HG02973 (cell line): ENCODE data around the gene KRT15.

Experiments used
- ATAC-seq: cut with Tn5 transposase; IDR thresholded peaks from one replicate; pipeline ENCODE4 v1.9.1; 2021; ENCODE audit warnings: moderate library complexity; ENCODE audit not compliant: unreplicated experiment

The KRT15 gene

DNA sequence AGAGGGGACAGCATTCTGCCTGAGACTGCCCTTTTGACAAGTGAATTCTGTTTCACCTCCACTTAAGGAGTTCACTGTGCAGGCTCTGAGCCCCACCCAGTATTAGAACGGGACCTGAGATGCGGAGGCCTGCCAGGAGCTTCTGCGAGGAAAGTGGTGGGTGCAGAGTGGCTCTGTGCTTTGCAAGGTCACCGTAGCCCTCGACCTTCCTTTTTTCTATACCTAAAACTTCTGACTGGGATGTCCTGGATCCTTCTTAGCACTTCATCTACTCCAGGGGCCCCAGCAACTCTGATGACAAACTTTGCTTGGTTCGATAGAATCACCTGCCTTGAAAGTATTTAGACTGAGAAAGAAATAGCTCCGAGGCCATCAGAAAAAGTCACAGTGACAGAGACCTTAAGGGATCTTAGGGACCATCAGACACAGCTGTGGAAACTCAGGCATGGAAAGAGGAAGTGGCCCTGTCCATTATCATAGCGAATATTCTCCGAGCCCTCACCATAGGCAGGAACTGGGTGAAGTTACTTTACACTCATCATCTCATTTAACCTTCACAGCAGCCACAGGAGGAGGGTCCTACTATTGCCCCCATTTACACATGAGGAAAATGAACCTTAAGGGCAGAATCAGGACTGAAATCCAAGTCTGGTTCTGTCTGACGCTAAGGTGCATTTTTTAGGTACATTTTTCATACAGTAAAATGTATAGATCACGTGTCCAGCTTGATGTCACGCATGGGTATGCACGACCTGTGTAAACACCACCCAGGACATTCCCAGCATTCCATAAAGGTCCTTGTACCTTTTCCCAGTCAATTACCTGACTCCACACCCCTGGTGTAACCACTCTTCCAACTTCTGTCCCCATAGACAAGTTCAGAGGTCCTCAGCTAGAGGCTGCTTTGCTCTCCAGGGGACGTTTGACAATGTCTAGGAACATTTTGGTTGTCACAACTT is 12.6 kb downstream of the KRT15 start:
- no peak for ATAC-seq

DNA sequence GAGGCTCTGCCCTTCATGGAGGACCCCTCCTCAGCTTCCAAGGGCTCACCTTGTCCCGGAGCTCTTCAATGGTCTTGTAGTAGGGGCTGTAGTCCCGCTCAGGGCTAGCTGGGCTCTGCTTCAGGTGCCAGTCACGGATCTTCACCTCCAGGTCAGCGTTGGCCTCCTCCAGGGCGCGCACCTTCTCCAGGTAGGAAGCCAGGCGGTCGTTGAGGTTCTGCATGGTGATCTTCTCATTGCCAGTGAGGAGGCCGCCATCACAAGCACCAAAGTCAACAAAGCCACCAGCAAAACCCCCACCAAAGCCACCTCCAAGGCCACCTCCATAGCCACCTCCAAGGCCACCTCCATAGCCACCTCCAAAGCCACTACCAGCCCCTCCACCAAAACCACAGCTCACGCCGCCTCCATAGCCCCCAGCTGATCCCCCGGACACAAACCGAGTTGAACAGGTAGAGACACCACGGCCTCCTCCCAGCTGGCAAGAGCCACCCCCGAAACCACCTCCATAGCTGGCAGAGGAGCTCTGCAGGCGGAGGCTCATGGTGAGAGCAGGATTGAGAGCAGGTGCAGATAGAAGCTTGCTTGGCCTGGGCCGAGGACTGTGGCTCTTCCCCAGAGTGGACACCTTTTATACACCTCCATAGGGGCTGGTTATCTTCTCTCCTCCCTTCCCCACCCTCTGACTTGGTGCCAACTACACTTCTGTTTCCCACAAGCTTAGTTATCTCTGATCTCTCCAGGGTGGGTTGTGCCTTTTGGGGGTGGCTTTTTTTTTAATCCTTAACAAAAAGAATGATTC is 13.5 kb downstream of the KRT15 start, which contains the start of gene KRT13:
Gene KRT13 (minus strand): TSS at position 606 of the 802 bp plus-strand sequence. CDS start 62 bp downstream, at position 544.
- ATAC-seq = no peak

DNA sequence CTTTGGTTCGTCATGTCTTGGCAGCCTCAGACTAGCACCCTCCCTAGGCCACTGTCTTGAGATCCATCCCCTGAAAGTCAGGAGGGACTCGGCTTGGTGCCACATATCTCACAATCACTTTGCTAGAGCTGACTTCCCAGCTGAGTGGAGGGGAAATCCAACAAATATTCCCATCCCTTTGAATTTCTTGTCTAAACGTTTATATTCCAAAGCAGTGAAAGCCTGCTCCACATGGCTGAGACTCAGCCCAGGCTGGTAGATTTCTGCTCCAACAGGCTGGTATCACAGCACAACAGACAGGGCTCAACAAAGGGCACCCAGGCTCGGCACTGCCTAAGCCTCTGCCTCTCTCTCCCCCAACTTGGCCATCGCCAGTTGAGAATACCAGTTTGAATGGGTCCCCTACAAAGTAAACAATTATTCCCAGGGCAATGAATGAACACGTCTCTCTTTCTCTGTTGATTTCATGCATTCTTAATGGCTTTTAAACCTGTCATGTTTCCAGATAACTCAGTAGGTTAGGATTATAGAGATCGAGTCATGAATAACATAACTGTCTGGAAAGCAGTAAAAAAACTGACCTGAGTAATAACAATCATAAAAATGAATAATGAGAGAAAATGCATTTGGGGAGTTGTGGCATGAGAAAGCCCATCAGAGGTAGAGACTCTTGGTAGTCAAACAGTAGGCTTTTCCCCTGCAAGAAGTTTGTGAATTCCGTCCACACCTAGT is 14.3 kb downstream of the KRT15 start:
- ATAC-seq = no peak

DNA sequence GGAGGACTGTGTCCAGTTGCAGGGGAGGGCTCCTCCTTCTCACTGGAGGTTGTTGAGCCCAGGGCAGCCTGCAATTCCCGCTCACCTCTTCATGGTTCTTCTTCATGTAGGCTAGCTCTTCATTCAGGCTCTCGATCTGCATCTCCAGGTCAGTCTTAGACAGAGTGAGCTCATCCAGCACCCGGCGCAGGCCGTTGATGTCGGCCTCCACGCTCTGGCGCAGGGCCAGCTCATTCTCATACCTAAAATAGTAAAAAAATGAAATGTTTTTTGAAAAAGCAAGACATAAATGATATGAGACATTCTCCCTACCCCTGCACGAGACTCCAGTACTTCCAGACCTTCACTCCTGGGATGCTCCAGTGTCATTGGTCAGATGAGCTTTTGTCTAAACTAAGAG is 15.5 kb downstream of the KRT15 start:
- no peak for ATAC-seq

DNA sequence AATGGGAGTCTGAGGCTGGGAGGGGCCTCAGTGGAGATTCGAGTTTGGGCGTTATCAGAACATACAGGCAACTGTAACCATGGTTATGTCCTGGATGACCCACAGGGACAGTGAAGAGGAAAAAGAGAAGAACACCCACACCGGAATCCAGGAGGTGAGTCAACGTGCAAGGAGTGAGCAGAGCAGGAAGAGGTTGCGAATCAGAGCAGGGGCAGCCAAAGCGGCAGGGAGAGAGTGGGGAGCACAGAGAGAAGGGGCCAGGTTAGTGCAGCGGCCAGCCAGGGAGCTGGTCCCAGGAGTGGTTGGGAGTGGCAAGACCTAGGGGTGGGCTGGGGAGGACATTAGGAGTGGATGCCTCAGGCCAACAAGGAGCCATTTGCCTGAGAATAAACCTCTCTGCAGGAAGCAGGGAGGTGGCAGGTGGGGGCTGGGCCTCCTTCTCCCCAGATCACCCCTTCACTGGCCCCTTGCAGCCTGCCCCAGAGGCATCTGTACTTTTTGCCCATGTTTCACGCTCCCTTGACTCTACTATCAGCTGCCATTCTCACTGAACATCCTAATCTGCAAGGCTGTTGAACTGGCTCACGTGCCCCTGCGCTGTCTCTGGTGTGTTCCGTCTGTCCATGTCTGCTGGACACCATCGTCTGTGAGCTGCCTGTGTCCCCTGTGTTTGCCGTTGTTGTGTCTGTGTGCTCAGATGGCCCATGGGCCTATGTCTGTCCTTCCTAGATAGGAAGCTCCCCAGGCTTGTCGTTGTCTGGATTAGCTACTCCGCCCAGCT is 18.4 kb downstream of the KRT15 start:
- ATAC-seq = no peak

DNA sequence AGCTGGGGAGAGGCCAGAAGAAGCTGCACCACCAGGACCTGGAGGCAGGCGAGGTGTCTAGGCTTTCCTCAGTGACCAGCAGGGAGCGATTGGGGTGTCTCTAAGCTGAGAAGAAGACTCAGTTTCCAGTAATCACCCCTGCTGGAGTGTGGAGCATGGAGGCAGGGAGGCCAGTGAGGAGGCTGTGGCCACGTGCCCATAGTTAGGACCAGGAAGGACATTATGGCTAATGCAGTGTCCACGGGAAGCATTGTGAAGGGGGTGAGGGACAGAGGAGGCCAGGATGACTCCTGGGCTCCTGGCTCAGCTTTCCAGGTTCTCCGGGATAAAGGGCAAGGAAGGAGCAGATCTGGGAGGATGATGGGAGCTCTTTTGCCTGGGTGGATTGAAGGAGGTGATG is 19.0 kb downstream of the KRT15 start:
- no peak for ATAC-seq

DNA sequence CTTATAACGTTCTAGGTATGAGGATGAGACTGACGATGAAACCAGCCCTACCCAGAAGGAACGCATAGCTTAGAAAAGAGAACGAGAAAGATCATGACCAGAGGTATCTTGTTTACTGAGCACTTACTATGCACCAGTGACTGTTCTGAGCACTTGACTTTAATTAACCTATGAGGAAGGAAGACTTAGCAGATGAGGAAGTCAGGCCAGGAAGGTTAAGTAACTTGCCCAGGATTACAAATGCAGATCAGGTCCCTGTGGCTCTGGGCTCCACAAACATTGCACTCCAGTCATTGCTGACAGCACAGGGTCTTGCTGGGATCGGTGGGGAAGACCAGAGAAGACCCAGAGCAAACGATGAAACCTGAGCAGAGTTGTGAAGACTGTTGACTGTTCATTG is 20.4 kb downstream of the KRT15 start:
- no peak for ATAC-seq

DNA sequence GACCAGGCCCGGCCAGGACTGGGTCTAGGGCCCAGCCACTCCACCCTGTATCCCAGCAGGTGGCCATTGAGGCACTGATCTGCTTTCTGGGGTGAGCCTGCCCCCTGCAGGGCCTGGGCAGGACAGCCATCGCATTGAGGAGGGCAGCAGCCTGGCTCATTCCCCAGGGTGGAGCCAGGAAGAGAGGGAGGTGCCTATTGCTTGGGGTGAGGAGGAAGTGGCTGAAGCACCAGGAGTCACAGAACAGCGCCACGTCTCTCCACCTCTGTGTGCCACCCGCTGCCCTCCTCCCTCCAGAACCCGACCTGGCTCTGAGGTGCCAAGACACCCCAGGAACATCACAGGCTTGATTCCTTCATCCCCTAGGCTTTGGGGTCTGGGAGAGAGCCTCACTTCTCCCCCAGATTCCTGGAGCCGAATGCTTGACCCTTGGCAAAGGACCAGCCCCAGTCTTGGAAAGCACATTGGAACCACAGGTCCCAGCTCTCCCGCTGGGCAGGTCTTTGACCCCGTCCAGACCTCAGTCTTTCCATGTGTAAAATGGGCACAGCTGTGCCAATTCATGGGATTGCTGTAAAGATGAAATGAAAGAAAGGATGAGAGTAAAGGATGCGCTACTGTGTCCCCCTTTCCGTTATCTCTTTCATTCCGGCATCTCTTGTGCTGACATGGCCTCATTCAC is 21.7 kb downstream of the KRT15 start:
- no peak for ATAC-seq

DNA sequence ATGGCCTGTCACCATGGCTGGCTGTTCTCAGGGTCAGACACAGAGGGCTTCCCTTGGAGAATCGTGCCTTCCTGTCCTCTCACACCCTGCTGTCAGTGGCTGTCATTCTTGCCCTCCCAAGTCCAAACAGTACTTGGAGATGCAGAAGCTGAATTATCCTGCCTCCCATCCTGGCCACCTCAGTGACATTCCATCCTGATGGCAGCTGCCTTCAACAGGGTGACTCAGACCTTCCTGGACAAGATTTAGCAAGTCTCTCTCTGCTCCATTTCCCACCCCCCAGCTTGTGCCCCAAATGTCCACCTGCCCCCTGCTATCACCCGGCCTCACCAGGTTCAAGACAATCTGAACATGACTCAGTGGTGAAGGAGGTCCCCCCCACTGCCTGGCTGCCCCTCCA is 24.2 kb downstream of the KRT15 start:
- no peak for ATAC-seq

DNA sequence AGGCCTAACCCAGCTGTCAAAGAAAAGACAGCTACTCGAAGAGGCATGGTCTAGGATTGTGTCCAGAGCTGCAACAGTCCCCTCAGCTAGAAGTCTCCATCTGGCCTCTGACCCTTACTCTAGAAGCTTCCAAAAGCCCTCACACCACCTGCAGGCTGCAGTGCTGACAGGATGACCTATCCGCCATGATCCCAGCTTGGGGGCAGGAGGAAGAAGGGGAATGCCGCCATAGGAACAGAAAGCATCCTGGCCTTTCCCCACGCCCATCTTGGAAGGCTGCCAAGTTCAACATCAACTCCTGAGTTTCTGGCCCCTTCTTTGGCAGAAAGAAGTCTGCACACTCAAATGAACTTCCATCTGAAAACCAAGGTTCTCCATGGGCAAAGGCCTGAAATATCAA is 25.9 kb downstream of the KRT15 start:
- ATAC-seq = no peak

DNA sequence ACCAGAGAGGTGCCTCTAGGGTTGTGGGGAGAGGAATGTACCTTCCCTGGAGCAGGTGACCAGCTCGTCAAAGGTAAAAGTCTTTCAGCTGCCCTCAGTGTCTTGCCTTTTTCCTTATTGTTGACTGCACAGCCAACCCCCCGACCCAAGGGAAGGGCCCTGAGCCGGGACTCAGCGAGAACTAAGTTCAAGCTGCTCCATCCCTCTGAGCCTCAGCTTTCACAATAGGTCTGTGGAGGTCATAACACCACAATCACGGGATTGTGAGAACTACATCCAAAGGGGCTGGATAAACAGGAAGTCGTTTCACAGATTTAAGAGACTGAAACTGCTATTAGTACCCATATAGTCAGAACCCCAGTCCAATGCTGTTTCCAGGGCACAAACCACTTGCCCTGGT is 26.3 kb downstream of the KRT15 start:
- ATAC-seq = no peak

DNA sequence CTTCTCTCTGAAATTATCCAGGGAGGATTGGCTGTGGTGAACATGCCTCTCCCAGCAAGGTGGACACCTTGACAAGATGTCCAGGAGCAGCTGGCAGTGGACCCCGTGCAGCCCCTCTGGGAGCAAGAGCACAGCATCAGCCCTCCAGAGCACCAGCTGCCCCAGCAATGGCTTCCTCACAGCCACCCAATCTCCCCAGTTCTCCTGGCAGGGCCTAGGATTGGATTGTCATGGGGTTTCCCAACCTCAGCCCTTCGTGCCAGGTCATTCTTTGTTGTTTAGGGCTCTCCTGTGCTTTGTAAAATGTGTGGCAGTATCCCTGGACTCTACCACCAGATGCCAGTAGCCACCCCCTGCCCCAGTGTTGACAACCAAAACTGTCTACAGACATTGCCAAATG is 27.2 kb downstream of the KRT15 start:
- ATAC-seq = no peak

DNA sequence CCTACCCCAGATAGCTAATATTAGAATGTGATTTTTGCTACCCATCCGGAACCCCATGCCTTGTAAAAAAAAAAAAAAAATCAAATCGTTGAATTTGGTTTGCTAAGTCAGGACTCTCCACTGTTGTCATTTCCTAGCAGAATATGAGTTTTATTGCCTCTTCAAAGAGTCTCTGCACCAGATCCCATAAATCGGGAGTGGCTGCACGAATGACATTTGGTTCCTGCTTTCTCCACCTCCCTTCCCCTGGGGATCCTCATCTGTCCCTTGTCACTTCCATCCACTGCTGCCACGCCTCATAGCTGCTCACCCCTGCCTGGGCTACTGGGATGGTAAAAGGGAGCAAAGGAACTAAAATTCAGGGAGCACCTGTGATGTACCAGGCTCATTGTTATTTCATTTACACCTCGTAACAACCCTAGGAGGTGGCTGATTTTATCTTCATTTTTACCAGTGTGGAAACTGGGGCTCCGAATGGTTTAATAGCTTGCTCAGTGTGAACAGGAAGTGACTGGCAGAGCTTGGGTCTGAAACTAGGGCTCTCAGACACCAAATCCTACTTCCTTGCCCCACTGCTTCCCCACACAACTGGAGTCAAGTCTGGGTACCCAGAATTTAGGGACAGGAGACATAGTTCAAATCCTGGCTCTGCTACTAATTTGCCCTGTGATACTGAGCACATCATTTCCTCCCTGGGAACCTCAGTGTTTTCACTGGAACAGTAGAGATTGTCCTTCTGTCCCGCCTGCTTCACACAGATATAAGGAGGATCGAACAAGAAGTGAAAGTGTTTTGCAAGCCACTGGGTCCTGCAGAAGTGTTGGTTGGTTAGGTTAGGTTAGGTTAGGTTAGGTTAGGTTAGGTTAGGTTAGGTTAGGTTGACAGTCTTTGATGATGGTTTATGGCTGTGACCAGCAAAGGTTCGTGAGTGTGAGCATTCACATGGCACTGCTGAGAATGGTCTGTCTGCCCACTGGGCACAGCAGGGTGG is 28.4 kb downstream of the KRT15 start:
- ATAC-seq = no peak

DNA sequence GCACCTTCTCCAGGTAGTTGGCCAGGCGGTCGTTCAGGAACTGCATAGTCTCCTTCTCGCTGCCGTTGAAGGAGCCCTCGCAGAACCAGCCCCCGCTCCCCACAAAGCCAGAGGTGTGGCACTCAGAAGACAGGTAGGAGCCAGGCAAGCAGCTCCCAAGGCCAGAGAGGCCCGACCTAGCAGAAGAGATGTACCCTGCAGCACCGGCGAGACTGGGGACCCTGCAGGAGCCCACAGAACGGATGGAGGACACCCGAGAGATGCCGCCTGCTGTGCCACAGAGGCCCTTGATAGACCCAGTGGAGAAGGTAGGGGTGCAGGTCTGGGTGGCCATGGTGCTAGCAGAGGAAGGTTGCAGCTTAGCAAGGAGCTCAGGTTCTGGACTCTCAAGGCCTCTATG is 29.2 kb downstream of the KRT15 start, which contains the start of gene KRT36:
Gene KRT36 (minus strand): TSS at position 380 of the 400 bp plus-strand sequence. CDS start 46 bp downstream, at position 334.
- no peak for ATAC-seq

DNA sequence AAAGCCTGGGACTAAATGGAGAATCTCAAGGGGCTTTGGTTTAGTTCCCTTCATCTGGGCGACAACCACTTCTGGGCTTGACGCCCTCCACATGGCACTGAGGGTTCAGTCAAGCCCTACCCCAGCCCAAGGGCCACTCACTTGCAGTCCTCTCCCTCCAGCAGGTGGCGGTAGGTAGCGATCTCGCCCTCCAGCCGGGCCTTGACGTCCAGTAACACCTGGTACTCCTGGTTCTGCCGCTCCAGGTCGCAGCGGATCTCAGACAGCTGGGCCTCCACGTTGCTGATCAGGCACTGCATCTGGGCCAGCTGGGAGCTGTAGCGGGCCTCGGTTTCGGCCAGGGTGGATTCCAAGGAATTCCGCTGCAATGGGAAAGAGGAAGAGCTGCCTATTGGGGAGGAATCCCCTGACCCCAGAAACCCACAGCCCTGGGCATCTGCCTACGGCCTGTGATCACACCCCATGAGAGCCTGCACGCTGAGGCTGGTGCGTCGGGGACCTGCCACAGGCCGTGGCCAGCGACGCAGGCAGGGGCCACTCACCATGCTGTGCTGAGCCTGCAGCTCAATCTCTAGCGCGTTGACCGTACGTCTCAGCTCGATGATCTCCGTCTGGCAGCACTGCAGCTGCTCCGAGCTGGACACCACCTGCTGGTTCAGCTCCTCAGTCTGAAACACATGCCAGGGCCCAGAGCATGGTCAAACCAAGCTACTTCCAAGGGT is 31.7 kb downstream of the KRT15 start:
- ATAC-seq = no peak

DNA sequence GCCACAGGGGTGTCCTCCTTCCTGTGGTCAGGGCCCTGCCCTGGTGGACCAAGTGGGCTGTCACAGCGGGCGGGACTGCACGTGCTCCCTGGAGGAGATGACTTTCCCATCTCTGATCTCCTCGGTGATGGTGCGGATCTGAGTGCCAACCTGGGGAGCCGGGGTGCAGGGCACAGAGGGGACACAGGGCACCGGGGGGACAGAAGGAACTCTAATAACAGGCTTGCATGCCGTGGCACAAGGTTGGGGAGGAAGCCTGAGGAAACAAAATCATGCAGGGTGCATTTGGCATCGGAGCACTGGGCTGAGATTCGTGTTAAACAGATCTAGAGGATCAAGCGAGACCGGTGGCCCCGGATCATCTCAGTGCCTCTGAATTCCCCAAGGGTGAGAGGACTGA is 32.4 kb downstream of the KRT15 start:
- ATAC-seq = no peak

DNA sequence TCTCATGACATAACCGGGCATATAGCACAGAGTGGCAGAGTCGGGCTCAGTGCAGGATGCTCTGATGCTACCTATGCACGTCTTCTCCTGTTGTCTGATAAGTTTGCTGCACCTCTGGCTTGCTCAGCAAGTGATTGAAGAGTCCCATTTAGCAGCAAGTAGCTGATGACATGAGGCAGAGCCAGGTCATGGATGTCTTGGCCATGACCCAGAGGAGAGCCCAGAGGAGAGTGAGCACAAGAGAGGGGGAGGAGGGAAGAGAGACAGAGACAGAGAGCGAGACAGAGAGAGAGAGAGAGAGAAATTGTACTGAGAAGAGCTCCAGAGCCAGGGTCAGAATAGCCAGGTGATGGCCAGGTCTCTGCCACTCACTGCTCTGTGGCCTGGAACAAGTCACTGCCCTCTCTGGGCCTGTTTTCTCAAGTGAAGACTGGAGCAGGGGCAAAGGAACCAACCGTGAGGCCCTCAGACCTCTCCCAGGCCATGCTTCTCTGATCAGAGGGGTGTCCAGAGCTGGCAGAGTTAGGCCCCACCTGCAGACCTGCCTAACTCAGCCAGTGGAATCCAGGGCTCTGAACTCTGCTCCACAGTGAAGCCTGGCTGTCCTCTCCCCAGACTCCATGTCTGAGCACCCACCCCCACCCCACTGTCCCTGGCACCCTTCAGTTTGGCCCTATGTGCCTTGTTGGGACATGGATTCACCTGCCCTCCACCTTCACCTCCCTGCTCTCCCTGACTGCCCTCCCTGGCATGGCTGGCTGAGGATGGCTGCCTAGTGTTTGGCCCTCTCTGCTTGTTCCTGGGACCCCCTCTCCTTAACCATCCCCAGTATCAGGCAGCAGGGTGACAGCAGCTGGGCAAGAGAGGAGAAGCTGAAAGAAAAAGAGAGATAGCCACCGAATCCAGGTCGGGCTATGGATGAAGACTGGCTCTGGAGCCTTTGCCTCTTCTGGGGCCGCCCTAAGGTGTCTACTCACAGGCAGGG is 33.5 kb downstream of the KRT15 start:
- no peak for ATAC-seq
